NCI-H526 treated with DMSO at 0.1 percent for 48 hours (cell line): ENCODE measurements around the gene KRT33B.

Experiments
- DNase-seq: peaks from one replicate; lab custom pipeline; 2025; lab: John Stamatoyannopoulos, UW

KRT33B gene

GRCh38 chr17:41325126-41325525 is 44.5 kb downstream of the KRT33B start:
- DNase-seq: no peak

GRCh38 chr17:41324180-41325075 is 45.2 kb downstream of the KRT33B start:
- peak; percentile 13 for DNase-seq

- no peak for DNase-seq
Observed at GRCh38 chr17:41322903-41323895, 46.4 kb downstream of the KRT33B start.

GRCh38 chr17:41322094-41322902 is 47.3 kb downstream of the KRT33B start:
- peak; percentile 41 for DNase-seq

GRCh38 chr17:41318231-41318630 is 51.4 kb downstream of the KRT33B start:
- DNase-seq: no peak

- DNase-seq: no peak
Observed at GRCh38 chr17:41315814-41316445, 53.7 kb downstream of the KRT33B start.

GRCh38 chr17:41315204-41315794 is 54.3 kb downstream of the KRT33B start, which contains the start of gene KRTAP17-1:
Gene KRTAP17-1, minus strand, starts transcription at chr17:41315710. Its CDS starts 60 bp downstream, at chr17:41315650.
- no peak for DNase-seq
